K562 (cell line): ENCODE measurements around the gene PRRX1. TPM values are rescaled to one million over a fixed set of nuclear protein-coding genes. Genes with fewer than 3 reads are reported as not detected.

ENCODE experiments used
- ATAC-seq: fragments of 200-7000 bp; cut with Tn5 transposase; 3 replicates; pipeline ENCODE4 v1.9.1; 2020; ENCODE audit warnings: moderate library complexity
- BruUV-seq: library from RNA; stranded (reverse); fragments of 400-500 nt; replicated peaks from 2 replicates; lab custom pipeline; 2021; lab: Mats Ljungman, UMichigan
- CTCF ChIA-PET: fragments of 300-600 bp; formaldehyde crosslinking; extraction: SDS; loops from one replicate; lab custom pipeline; 2021; ENCODE audit warnings: low intra/inter-chr PET ratio; lab: Yijun Ruan, JAX
- POLR2A ChIA-PET: fragments of 300-600, 350-650 bp; sonication (Branson Sonifier 250); formaldehyde crosslinking; extraction: SDS; loops from one replicate; lab custom pipeline; 2021; ENCODE audit warnings: antibody characterized with exemption, inconsistent platforms; lab: Yijun Ruan, JAX
- DNase-seq, 4 experiments: peaks; one replicate each; pipeline versions ENCODE4 v3.0.0 to v3.0.0-alpha.2; 2011 to 2018; ENCODE audit warnings: low spot score in 3 of 4, mixed read lengths in 3 of 4; ENCODE audit errors: extremely low read depth in 1 of 4
- FAIRE-seq: peaks from 2 replicates; lab custom pipeline; 2011; peaks lifted over from hg19 to GRCh38; lab: Jason Lieb, UNC
- H2AFZ ChIP-seq: 2 replicates; pipeline ENCODE4 v1.6.0; 2011; ENCODE audit warnings: low read depth, low read length, control low read depth, inconsistent platforms
- H3K27ac ChIP-seq: fragments of 200-600 bp; 3 replicates; pipeline ENCODE4 v1.8.0; 2011; ENCODE audit warnings: low read depth, mild to moderate bottlenecking, control low read depth, inconsistent platforms, low read length, moderate library complexity, mixed read lengths; ENCODE audit errors: extremely low read depth
- H3K27me3 ChIP-seq, 2 experiments: fragments of 300-600 bp in 1 of 2; 2 replicates in 1 of 2; 3 replicates in 1 of 2; pipeline versions ENCODE4 v1.6.0 to v1.8.0; 2011; ENCODE audit warnings: inconsistent platforms in 2 of 2, low read length in 2 of 2, mild to moderate bottlenecking in 1 of 2, mixed read lengths in 1 of 2, moderate library complexity in 1 of 2; ENCODE audit not compliant: control insufficient read depth in 2 of 2, insufficient read depth in 2 of 2
- H3K36me3 ChIP-seq: fragments of 300-600 bp; 3 replicates; pipeline ENCODE4 v1.8.0; 2011; ENCODE audit warnings: mild to moderate bottlenecking, low read length, inconsistent platforms; ENCODE audit not compliant: control insufficient read depth, insufficient read depth
- H3K4me1 ChIP-seq, 2 experiments: fragments of 200-600 bp in 1 of 2; replicated peaks in 1 of 2; 2 replicates in 1 of 2; 3 replicates in 1 of 2; pipeline versions ENCODE4 v1.5.1 to v1.8.0; 2011; ENCODE audit warnings: inconsistent platforms in 2 of 2, low read length in 2 of 2, mild to moderate bottlenecking in 1 of 2, mixed read lengths in 1 of 2, moderate library complexity in 1 of 2; ENCODE audit not compliant: control insufficient read depth in 2 of 2, insufficient read depth in 2 of 2
- H3K4me2 ChIP-seq: 2 replicates; pipeline ENCODE4 v1.6.1; 2011; ENCODE audit warnings: low read length, control low read depth, inconsistent platforms, mixed read lengths; ENCODE audit not compliant: insufficient read depth
- H3K4me3 ChIP-seq: fragments of 200-600 bp; sonication (generic), shearing (Covaris generic); 2 replicates; pipeline ENCODE4 v1.5.1; 2016; ENCODE audit warnings: control low read depth, inconsistent platforms
- H3K79me2 ChIP-seq: fragments of 200-600 bp; 3 replicates; pipeline ENCODE4 v1.8.0; 2011; ENCODE audit warnings: low read length, inconsistent platforms; ENCODE audit not compliant: control insufficient read depth, insufficient read depth
- H3K9ac ChIP-seq, 2 experiments: 2 replicates each; pipeline versions ENCODE4 v1.6.0 to v1.6.1; 2011; ENCODE audit warnings: low read depth in 2 of 2, low read length in 2 of 2, control low read depth in 1 of 2, inconsistent platforms in 1 of 2, mild to moderate bottlenecking in 1 of 2, mixed read lengths in 1 of 2; ENCODE audit not compliant: insufficient read depth in 1 of 2
- H3K9me1 ChIP-seq: one replicate; pipeline ENCODE4 v1.6.0; 2011; ENCODE audit warnings: inconsistent platforms, mild to moderate bottlenecking, low read length, moderate library complexity; ENCODE audit not compliant: control insufficient read depth, insufficient read depth
- H3K9me3 ChIP-seq: replicated peaks from 2 replicates; pipeline ENCODE4 v1.5.1; 2011; ENCODE audit warnings: low read depth, low read length, inconsistent platforms; ENCODE audit not compliant: control insufficient read depth, insufficient read depth
- H4K20me1 ChIP-seq: replicated peaks from 2 replicates; pipeline ENCODE4 v1.6.1; 2011; ENCODE audit warnings: low read length, inconsistent platforms, mixed read lengths; ENCODE audit not compliant: control insufficient read depth, insufficient read depth
- BMI1 ChIP-seq: fragments of 150-350 bp; IDR thresholded peaks from 2 replicates; pipeline ENCODE4 v1.6.1; 2014; ENCODE audit warnings: low read length
- CBFA2T3 ChIP-seq: fragments of 450-650 bp; IDR thresholded peaks from 2 replicates; pipeline ENCODE4 v1.6.1; 2017
- CCNT2 ChIP-seq: IDR thresholded peaks from 2 replicates; pipeline ENCODE4 v1.6.1; 2011; ENCODE audit warnings: borderline replicate concordance, low read depth, mild to moderate bottlenecking, moderate library complexity, mixed read lengths, low read length; ENCODE audit not compliant: insufficient read length; ENCODE audit errors: extremely low read depth
- ETS2 ChIP-seq: IDR thresholded peaks from 2 replicates; pipeline ENCODE4 v1.6.1; 2016; ENCODE audit warnings: borderline replicate concordance, missing genetic modification characterization, mild to moderate bottlenecking, moderate library complexity, missing compliant biosample characterization; ENCODE audit not compliant: poor library complexity, severe bottlenecking
- HMG20A ChIP-seq: fragments of 450-650 bp; formaldehyde crosslinking; conservative IDR thresholded peaks from 2 replicates; pipeline ENCODE4 v1.4.0; 2020; ENCODE audit warnings: mild to moderate bottlenecking, mixed read lengths
- MAFK ChIP-seq: IDR thresholded peaks from 2 replicates; pipeline ENCODE4 v1.6.1; 2011; ENCODE audit warnings: low read length, improper control_type of control experiment
- MEIS2 ChIP-seq: fragments of 450-650 bp; IDR thresholded peaks from 2 replicates; pipeline ENCODE4 v1.6.1; 2014; ENCODE audit warnings: mild to moderate bottlenecking; ENCODE audit not compliant: partially characterized antibody
- NCOA1 ChIP-seq: fragments of 450-650 bp; IDR thresholded peaks from 2 replicates; pipeline ENCODE4 v1.6.1; 2016; ENCODE audit warnings: low read depth
- NFIX ChIP-seq: fragments of 250-450 bp; sonication (Bioruptor Pico); IDR thresholded peaks from 2 replicates; pipeline ENCODE4 v1.4.0; 2020; ENCODE audit warnings: low read depth, mild to moderate bottlenecking, moderate library complexity
- PCBP1 ChIP-seq: fragments of 200-400 bp; formaldehyde crosslinking; IDR thresholded peaks from 2 replicates; pipeline ENCODE4 v1.6.1; 2018; ENCODE audit warnings: mild to moderate bottlenecking, low read depth, low read length; ENCODE audit not compliant: poor library complexity, severe bottlenecking
- PHB2 ChIP-seq: fragments of 450-650 bp; IDR thresholded peaks from 2 replicates; pipeline ENCODE4 v1.6.1; 2017; ENCODE audit warnings: low read depth
- RBM17 ChIP-seq: fragments of 200-400 bp; formaldehyde crosslinking; IDR thresholded peaks from 2 replicates; pipeline ENCODE4 v1.6.1; 2017; ENCODE audit warnings: low read depth, mild to moderate bottlenecking, low read length, borderline replicate concordance
- ZKSCAN1 ChIP-seq: fragments of 150-350 bp; IDR thresholded peaks from 2 replicates; pipeline ENCODE4 v1.6.1; 2016; ENCODE audit warnings: low read depth, low read length
- ZNF280B ChIP-seq: fragments of 250-450 bp; sonication (Bioruptor Pico); IDR thresholded peaks from 2 replicates; pipeline ENCODE4 v1.5.1; 2021; ENCODE audit warnings: mild to moderate bottlenecking
- ZNF324 ChIP-seq: fragments of 250-450 bp; sonication (Bioruptor Pico); IDR thresholded peaks from 2 replicates; pipeline ENCODE4 v1.4.0; 2020; ENCODE audit warnings: mild to moderate bottlenecking
- WGBS: fragments of 100-300 bp; shearing (Covaris generic); methylation state at CpG from one replicate; pipeline ENCODE4 v1.1.6; 2016; ENCODE audit warnings: low coverage, mixed read lengths; ENCODE audit not compliant: insufficient coverage; ENCODE audit errors: missing lambda C conversion rate; 5-methylcytosine and 5-hydroxymethylcytosine counted together
- in situ Hi-C: fragments of 300-500 bp; cut with MboI; formaldehyde crosslinking; loops from 4 replicates; pipeline ENCODE4 v1.15.0; 2018; ENCODE audit warnings: inconsistent platforms, mixed read lengths
- intact Hi-C: fragments of 100-400 bp; cut with micrococcal nuclease; formaldehyde crosslinking; loops from 2 replicates; pipeline ENCODE4 v1.14.2; 2022
- polyA plus RNA-seq, 8 experiments: library from polyadenylated mRNA; depleted of rRNA in 4 of 8; stranded (reverse) in 5 of 8; unstranded in 3 of 8; fragments of >200 nt; fragmentation: Nextera tagmentation in 2 of 8; fragmentation: Illumina TruSeq in 1 of 8; extraction: Ambion mirVana in 2 of 8; extraction: Trizol in 1 of 8; gene quantifications; 2 replicates each; pipeline versions ENCODE4 v1.2.1 to v1.2.3, GENCODE V29; 2011 to 2014; ENCODE audit warnings: inconsistent platforms in 1 of 8, missing spikeins in 1 of 8
- total RNA-seq, 7 experiments: library from RNA; depleted of rRNA in 6 of 7; stranded (reverse); fragments of >200 nt in 6 of 7; fragmentation: Illumina TruSeq in 2 of 7; extraction: Trizol in 2 of 7; gene quantifications; 2 replicates each; pipeline versions ENCODE4 v1.2.1 to v1.2.3, GENCODE V29; 2011 to 2021; ENCODE audit warnings: low replicate concordance in 1 of 7
- TF ChIP-seq, protein P1 (sequence below), 2 experiments: fragments of 450-650 bp; conservative IDR thresholded peaks; 2 replicates each; pipeline ENCODE4 v1.6.1; 2017; ENCODE audit warnings: mild to moderate bottlenecking in 2 of 2, moderate library complexity in 2 of 2
- TF ChIP-seq, protein P2 (sequence below): sonication (generic); formaldehyde crosslinking; IDR thresholded peaks from 2 replicates; pipeline ENCODE4 v1.8.1; 2023; ENCODE audit warnings: mild to moderate bottlenecking, missing genetic modification reagents

PRRX1 gene
- total and polyA plus RNA-seq, 9 of the 15 experiments (the other 6 are each of a cell fraction or from before 2014, with no cell fraction given) = not detected

GRCh38 chr1:170768929-170769328 is 105.0 kb downstream of the PRRX1 start (continued):
- no peak for TF ChIP-seq HMG20A (CRISPR knock-in tag)

- 0% methylated on average over 1 of the region's 1 CpG for WGBS
- Histone ChIP-seq H3K4me1 (no peaks in the 10 kb centered on the region), H3K79me2 (no peaks in the 10 kb centered on the region), H3K4me2 (no peak overlapping the region), H3K9me3 (peaks cover 2% of the 10 kb centered on the region; the same call in 1 of the 2 replicates), H3K9ac (no peak overlapping the region), H3K36me3 (no peaks in the 10 kb centered on the region), H2AFZ (no peak overlapping the region), H3K27me3 (no peaks in the 10 kb centered on the region), H3K9me1 (no peaks in the 10 kb centered on the region), H4K20me1 (no peaks in the 10 kb centered on the region), H3K4me3 (no peak overlapping the region), H3K27ac (no peak overlapping the region)
- BruUV-seq = no TSS peak
- DNase-seq (no peak), ATAC-seq (no peak), FAIRE-seq (no peak)
- ChIA-PET POLR2A (no interaction called here), CTCF (no interaction called here)
- no peak for TF ChIP-seq CBFA2T3
- TF ChIP-seq NFIX (CRISPR knock-in tag) = no peak
- no peak for TF ChIP-seq MAFK
- no peak for TF ChIP-seq ZKSCAN1
- no peak for TF ChIP-seq RBM17
- TF ChIP-seq, protein P1, sequence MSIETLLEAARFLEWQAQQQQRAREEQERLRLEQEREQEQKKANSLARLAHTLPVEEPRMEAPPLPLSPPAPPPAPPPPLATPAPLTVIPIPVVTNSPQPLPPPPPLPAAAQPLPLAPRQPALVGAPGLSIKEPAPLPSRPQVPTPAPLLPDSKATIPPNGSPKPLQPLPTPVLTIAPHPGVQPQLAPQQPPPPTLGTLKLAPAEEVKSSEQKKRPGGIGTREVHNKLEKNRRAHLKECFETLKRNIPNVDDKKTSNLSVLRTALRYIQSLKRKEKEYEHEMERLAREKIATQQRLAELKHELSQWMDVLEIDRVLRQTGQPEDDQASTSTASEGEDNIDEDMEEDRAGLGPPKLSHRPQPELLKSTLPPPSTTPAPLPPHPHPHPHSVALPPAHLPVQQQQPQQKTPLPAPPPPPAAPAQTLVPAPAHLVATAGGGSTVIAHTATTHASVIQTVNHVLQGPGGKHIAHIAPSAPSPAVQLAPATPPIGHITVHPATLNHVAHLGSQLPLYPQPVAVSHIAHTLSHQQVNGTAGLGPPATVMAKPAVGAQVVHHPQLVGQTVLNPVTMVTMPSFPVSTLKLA (conservative IDR thresholded peaks at IDR 0.05) = no peak
- no peak for TF ChIP-seq PCBP1
- no peak for TF ChIP-seq BMI1
- no peak for TF ChIP-seq ZNF324
- TF ChIP-seq, protein P2, sequence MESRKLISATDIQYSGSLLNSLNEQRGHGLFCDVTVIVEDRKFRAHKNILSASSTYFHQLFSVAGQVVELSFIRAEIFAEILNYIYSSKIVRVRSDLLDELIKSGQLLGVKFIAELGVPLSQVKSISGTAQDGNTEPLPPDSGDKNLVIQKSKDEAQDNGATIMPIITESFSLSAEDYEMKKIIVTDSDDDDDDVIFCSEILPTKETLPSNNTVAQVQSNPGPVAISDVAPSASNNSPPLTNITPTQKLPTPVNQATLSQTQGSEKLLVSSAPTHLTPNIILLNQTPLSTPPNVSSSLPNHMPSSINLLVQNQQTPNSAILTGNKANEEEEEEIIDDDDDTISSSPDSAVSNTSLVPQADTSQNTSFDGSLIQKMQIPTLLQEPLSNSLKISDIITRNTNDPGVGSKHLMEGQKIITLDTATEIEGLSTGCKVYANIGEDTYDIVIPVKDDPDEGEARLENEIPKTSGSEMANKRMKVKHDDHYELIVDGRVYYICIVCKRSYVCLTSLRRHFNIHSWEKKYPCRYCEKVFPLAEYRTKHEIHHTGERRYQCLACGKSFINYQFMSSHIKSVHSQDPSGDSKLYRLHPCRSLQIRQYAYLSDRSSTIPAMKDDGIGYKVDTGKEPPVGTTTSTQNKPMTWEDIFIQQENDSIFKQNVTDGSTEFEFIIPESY (CRISPR knock-in tag) = no peak
- TF ChIP-seq CCNT2 = no peak
- TF ChIP-seq MEIS2 = no peak
- TF ChIP-seq ETS2 (tag) = no peak
- no peak for TF ChIP-seq ZNF280B (CRISPR knock-in tag)
- no peak for TF ChIP-seq NCOA1
- no peak for TF ChIP-seq PHB2
- in situ Hi-C loops = no loop called here
- intact Hi-C loops = no loop called here
Observed at GRCh38 chr1:170769691-170770090, 105.8 kb downstream of the PRRX1 start.
